Right ventricle myocardium inferior (tissue), 1 donor: Measurements from ENCODE around the gene LRP1. TPM values are rescaled to one million over a fixed set of nuclear protein-coding genes. Genes with fewer than 3 reads are reported as not detected.
A peak's percentile ranks its signal among the peaks of the same experiment; 100 is the strongest.

ENCODE experiments used
- ATAC-seq: fragments of 200-7000 bp; cut with Tn5 transposase; one replicate; pipeline ENCODE4 v1.9.1; 2020; ENCODE audit warnings: mild to moderate bottlenecking, moderate library complexity
- DNase-seq: peaks from one replicate; pipeline ENCODE4 v3.0.0; 2021; ENCODE audit errors: missing footprints
- intact Hi-C: fragments of 100-400 bp; cut with DNase I; formaldehyde crosslinking; loops from one replicate; pipeline ENCODE4 v1.11.0; 2022
- total RNA-seq: library from RNA; stranded (reverse); fragmentation: NEBNext Ultra II Directional; extraction: Animal tissue kit (Norgen Biotek cat#: 25700); gene quantifications from one replicate; pipeline ENCODE4 v1.2.1, GENCODE V29; 2021
- donor health status: DM: no; HTN: yes; CAD: no; lungs with severe emphysema.

LRP1 gene
- total RNA-seq, 1 donor from 2014 or later = 143 TPM

DNA sequence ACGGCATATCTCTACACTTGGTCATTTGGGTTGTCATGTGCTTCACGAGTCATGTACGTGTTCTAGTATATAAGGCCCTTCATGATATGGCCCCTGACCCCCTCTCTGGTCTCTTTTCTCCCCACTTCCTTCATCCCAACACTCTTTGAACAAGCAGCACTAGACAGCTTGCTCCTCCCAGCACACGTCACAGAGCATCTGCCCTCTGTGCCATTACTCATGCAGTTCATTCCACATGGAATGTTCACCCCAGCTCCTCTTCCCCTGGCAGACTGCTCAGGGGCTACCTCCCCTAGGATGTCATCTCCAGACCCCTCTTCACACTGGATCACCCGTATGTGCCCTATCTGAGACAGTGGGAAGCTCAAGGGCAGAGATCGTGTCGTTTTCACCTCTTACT is 33.2 kb downstream of the LRP1 start:
- ATAC-seq (no peak), DNase-seq (no peak)
- intact Hi-C loops = no loop called here

DNA sequence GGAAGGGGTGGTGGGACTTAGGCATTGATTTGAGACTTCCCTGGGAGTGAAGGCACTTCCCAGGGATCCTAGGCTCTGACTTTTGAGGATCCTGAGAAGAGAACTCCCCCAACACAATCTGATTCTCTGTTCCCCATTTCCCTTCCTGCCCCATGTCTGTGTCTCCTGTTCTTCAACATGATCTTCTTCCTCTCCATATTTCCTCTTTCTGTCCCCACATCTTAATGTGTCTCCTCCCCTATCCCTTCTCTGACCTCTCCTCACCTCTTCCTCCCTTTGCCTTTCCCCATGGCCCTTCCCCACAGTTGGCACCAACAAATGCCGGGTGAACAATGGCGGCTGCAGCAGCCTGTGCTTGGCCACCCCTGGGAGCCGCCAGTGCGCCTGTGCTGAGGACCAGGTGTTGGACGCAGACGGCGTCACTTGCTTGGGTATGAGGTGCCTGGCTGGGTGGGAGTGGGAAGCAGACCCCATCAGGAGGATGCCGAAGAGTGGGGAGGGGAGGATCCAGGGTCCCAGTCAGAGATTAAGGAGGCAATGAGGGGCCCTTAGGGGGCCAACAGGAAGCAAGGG is 34.4 kb downstream of the LRP1 start:
- ATAC-seq (peak; percentile 18), DNase-seq (no peak)
- intact Hi-C loops = no loop called here

DNA sequence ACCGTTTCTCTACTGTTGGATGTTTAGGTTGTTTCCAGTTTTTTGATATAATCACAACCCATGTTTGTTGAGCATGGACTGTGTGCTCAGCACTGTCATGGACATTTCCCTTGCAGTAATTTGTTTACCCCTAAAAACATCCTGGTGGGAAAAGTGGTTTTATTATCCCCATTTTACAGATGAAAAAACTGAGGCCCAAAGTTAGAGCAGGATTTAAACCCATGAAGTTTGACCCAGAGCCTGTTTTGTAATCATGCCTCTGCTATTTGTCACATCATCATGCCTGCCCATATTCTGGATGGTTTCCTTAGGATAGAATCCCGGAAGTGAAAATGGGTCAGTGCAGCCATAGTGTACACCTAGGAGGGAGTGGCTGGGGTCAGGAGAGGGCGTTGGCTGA is 36.2 kb downstream of the LRP1 start:
- no peak for DNase-seq
- intact Hi-C loops = no loop called here
- ATAC-seq = no peak

DNA sequence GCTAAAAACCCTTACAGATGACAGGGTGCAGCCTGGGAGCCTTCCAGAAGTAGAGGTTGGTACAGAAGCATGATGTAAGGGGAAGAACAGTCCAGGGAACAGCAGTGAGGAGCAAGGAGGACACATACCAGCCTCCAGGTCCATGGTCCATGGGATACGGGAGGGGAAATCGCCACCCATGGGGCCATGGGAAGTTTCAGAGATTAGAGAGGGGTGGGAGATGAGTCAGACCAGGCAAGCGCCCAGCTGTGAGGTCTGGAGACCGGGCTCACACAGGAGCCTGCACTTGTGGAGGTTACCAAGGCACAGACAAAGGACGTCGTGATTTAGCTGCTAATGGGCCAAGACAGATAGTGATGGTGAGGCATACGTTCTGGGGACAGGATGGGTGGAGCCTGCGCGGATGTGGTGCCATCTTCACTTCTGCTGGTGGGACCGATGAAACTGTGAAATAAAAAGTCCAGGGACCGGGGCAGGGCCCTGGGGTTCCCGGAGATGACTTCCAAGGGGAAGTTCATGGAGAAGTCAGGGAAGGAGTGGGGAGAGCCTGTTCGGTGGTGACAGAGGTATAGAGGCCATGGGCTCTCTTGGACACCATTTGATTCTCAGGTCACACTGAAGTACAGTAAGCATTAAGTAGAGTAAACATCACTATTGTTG is 36.8 kb downstream of the LRP1 start:
- intact Hi-C loops = no loop called here
- DNase-seq = no peak
- ATAC-seq = no peak

DNA sequence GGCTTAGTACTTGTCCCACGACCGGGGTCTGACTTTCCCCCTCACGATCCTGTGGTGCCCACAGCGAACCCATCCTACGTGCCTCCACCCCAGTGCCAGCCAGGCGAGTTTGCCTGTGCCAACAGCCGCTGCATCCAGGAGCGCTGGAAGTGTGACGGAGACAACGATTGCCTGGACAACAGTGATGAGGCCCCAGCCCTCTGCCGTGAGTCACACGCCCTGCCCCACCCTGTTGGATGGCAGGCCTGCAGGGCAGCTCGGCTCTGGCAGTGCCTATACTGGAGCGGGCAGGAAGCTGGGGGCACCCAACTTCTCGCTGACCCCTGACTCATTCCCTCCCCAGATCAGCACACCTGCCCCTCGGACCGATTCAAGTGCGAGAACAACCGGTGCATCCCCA is 37.5 kb downstream of the LRP1 start:
- ATAC-seq (no peak), DNase-seq (no peak)
- intact Hi-C loops = no loop called here

DNA sequence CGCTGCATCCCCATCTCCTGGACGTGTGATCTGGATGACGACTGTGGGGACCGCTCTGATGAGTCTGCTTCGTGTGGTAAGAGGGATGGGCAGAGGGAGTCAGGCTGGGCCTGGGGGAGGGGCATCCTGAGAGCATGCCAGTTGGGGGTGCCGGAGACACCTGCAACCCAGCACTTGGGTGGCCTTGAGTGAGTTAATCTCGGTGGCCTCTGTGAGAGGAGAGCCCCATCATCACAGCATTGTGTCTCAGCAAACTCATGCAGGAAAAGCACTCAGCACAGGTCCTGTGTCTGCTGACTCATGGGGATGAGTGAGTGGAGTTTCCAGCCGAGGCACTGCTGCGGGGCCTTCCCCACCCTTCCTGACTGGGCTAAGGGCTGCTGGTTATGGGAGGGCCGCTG is 38.7 kb downstream of the LRP1 start:
- ATAC-seq (no peak), DNase-seq (no peak)
- intact Hi-C loops = no loop called here

DNA sequence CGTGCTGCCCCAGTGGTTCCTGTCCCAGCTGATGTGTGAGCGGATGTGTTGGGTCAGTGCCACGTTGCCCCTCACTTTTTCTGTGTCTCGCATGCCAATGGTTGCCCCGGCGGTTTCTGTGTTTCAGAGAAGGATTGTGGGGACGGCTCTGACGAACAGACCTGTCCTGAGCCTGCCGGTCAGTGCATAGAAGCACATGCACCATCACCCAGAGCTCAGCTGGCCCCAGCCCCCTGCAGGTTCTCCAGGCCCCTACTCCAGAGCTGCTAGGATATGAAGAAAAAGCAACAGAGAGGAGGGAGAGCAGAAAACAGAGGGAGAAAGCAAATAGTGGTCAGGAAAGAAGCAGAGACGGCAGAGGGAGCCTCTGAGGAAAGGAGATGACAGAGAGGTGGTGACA is 39.8 kb downstream of the LRP1 start:
- intact Hi-C loops = no loop called here
- no peak for DNase-seq
- no peak for ATAC-seq

DNA sequence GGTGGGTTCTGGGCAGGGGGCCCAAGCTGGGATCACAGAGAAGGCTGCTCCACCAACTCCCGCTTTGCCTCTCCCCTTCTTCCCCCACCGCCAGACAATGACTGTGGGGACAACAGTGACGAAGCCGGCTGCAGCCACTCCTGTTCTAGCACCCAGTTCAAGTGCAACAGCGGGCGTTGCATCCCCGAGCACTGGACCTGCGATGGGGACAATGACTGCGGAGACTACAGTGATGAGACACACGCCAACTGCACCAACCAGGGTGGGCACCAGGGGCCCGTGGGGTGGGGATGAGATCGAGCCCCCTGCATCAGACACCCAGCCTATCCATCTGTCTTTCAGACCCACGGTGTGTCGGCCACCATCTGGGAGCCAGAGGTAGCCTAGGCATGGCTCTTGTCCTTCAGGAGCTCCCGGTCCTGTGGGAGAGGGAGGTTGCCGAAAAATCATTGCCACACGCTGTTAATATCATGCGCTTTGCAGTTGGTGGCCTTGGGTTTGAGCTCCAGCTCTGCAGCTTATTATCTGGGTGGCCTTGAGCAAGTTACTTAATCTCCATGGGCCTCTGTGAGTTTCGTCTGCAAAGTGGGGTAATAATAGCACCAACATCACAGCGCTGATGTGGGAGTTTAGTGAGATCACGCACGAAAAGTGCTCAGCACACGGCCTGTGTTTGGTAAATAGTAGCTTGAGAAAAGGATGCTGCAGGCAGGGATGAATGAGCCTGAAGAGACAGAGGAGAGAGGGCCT is 40.9 kb downstream of the LRP1 start:
- ATAC-seq = no peak
- intact Hi-C loops = no loop called here
- DNase-seq = no peak

DNA sequence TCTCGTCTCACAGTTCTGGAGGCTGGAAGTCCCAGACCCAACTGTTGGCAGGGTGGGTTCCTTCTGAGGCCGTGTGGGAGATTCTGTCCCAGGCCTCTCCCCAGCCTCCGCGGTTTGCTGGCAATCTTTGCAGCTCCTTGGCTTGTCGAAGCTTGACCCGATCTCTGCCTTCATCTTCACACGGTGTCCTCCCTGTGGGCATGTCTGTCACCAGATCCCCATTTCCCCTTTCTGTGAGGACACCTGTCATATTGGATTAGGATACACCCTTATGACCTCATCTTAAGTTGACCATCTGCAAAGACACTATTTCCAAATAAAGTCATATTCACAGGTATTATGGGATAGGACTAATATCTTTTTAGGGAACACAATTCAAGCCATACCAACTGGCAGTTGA is 41.7 kb downstream of the LRP1 start:
- intact Hi-C loops = no loop called here
- ATAC-seq = no peak

DNA sequence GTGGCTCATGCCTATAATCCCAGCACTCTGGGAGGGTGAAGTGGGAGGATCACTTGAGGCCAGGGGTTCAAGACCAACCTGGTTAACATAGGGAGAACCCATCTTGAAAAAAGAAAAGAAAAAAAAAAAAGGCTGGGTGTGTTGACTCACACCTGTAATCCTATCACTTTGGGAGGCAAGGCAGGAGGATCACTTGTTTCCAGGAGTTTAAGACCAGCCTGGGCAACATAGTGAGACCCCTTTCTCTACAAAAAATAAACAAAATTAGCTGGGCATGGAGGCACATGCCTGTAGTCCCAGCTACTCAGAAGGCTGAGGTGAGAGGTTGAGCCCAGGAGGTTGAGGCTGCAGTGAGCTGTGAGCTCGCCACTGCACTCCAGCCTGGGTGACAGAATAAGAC is 42.1 kb downstream of the LRP1 start:
- intact Hi-C loops = no loop called here
- no peak for ATAC-seq
- no peak for DNase-seq

More for the DNA sequence above, 41.7 kb downstream of the LRP1 start:
- no peak for DNase-seq

DNA sequence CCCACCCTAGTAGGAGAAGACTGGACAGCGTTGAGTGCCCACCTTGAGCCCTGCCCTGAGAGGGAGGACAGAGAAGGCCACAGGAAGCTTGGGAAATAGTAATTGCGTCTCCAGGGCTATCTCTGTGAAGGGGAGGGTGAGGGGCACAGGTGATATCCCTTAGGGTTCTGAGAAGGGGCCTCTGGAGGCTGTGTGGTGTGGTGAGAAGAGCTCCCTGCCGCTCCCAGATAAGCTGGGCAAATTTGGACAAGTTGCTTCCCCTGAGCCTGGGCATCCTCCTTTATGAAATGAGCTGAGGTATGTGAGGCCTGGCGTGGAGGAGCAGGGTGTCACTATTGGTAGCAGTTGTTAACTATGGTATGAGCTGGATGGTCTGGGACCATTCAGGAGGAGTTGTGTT is 42.6 kb downstream of the LRP1 start:
- intact Hi-C loops = no loop called here
- ATAC-seq (no peak), DNase-seq (no peak)

DNA sequence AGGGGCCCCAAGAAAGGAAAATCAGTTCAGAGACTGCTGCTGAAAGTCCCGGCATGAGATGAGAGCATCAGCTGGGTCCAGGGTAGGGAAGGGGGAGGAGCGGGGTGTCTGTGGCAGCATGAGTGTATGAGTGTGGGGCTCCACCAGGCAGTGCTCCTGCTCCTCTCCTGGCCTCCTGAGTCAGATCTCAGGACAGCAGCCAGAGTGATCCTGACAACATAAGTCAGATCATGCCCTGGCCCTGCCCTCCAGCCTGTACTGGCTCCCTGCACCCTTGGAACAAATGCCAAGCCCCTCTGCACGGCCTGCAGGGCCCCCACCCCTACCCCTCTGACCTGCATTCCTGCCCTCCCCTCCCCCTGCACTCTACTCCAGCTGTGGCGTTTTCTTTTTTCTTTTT is 43.4 kb downstream of the LRP1 start:
- ATAC-seq (peak; percentile 20), DNase-seq (no peak)
- intact Hi-C loops = no loop called here

DNA sequence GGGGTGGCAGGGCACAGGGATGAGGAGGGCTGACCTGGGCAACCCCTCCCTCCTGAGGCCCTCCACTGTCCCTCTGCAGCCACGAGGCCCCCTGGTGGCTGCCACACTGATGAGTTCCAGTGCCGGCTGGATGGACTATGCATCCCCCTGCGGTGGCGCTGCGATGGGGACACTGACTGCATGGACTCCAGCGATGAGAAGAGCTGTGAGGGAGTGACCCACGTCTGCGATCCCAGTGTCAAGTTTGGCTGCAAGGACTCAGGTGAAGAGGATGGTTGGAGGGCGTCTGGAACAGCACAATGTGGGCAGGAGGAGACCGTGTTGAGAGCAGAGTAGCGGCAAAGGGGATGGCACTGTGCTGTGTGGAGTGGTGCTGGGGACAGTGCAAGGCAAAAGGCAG is 44.8 kb downstream of the LRP1 start:
- intact Hi-C loops = no loop called here
- DNase-seq = no peak
- ATAC-seq = peak; percentile 30

DNA sequence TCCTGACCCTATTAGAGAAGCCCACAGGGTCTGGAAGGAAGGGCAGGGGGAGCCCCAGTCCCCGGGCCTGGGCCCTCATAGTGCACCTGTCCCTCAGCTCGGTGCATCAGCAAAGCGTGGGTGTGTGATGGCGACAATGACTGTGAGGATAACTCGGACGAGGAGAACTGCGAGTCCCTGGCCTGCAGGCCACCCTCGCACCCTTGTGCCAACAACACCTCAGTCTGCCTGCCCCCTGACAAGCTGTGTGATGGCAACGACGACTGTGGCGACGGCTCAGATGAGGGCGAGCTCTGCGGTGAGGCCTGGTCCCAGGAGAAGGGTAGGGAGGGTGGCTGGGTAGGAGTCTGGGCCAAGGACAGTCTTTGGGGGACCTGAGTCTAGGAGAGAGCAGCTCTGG is 45.4 kb downstream of the LRP1 start:
- intact Hi-C loops = no loop called here
- DNase-seq (no peak), ATAC-seq (no peak)

DNA sequence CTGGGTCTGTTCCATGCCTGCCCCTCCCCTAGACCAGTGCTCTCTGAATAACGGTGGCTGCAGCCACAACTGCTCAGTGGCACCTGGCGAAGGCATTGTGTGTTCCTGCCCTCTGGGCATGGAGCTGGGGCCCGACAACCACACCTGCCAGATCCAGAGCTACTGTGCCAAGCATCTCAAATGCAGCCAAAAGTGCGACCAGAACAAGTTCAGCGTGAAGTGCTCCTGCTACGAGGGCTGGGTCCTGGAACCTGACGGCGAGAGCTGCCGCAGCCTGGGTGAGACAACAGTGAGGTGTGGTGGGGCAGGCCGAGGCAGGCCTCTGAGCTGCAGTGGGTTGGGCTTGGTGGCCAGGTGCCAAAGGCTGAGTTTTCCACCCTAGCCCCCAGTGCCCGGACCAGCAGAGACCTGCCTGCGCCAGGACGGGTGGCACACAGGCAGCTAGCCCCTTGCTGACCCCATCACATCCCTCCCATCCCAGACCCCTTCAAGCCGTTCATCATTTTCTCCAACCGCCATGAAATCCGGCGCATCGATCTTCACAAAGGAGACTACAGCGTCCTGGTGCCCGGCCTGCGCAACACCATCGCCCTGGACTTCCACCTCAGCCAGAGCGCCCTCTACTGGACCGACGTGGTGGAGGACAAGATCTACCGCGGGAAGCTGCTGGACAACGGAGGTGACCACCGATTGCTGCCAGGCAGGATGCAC is 47.3 kb downstream of the LRP1 start:
- intact Hi-C loops = loop anchor here (1.0 kb wide), 1 partner anchor 51 kb away; no protein-coding TSS in a partner anchor
- ATAC-seq = peak; percentile 72
- DNase-seq = peak; percentile 89

DNA sequence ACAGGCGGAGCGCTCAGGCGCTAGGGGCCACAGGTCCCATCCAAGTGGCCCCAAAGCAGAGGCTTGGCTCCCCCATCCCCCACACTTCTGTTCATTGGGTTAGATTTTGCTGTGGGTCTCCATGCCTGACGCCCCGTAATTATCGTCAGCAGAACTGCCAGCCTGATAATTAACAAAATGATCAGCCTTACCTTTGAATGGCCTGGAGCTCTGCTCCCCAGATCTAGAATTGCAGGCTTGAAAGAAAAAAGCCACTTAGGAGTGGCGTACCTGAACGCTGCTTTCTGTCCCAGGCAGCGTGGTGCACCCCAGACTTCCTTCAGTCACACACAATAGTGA is 47.8 kb downstream of the LRP1 start:
- DNase-seq (no peak), ATAC-seq (no peak)
- intact Hi-C loops = loop anchor here (1.0 kb wide), 1 partner anchor 52 kb away; no protein-coding TSS in a partner anchor

DNA sequence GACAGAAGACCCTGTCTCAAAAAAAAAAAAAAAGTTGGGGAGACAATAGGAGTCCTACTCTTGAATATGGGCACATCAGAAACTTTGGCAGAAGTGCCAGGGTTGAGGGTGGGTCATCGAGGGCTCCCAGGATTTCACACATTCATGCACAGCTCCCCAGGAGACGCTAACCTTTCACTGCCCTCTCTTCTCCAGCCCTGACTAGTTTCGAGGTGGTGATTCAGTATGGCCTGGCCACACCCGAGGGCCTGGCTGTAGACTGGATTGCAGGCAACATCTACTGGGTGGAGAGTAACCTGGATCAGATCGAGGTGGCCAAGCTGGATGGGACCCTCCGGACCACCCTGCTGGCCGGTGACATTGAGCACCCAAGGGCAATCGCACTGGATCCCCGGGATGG is 48.6 kb downstream of the LRP1 start:
- DNase-seq (no peak), ATAC-seq (no peak)
- intact Hi-C loops = loop anchor here (1.0 kb wide), 1 partner anchor 53 kb away; no protein-coding TSS in a partner anchor

DNA sequence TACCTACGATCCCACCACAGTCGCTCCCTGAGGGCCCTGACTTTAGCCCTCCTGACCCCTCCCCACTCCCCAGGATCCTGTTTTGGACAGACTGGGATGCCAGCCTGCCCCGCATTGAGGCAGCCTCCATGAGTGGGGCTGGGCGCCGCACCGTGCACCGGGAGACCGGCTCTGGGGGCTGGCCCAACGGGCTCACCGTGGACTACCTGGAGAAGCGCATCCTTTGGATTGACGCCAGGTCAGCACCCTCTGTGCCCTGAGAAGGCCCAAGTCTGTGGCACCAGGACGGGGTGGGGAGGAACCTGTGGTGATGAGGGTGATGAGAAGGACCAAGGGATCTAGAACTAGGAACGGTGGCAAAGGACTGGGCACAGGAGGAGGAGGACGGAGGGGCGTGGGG is 49.1 kb downstream of the LRP1 start:
- intact Hi-C loops = no loop called here
- no peak for ATAC-seq
- DNase-seq = no peak

DNA sequence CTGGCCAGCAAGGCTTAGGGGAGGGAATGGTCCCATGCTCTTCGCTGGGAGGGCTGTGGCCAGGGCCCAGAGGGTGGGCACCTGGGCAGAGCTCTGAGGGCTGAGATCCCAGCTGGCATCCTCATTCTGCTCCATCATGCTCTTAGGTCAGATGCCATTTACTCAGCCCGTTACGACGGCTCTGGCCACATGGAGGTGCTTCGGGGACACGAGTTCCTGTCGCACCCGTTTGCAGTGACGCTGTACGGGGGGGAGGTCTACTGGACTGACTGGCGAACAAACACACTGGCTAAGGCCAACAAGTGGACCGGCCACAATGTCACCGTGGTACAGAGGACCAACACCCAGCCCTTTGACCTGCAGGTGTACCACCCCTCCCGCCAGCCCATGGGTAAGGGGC is 49.9 kb downstream of the LRP1 start:
- no peak for DNase-seq
- ATAC-seq = no peak
- intact Hi-C loops = no loop called here
